AG09319 (cell line): ENCODE measurements around the gene UNCX.
"Not testable (repeated sequence)": the region's sequence is repeated elsewhere in the genome, so short reads cannot be mapped to it uniquely, and the experiment has no call there.

Experiments used
- DNase-seq: peaks from one replicate; pipeline ENCODE4 v3.0.0-alpha.2; 2010; ENCODE audit warnings: low read depth; ENCODE audit errors: extremely low read depth
- CTCF ChIP-seq: IDR thresholded peaks from 2 replicates; pipeline ENCODE4 v1.5.1; 2011; ENCODE audit warnings: low read depth, mild to moderate bottlenecking, inconsistent platforms, low read length, moderate library complexity

The UNCX gene

GRCh38 chr7:1196950-1197349 lies 35.7 kb upstream of the UNCX start:
- no peak for TF ChIP-seq CTCF
- DNase-seq, result no peak

- TF ChIP-seq CTCF, result no peak
Observed at GRCh38 chr7:1197997-1198625, 34.6 kb upstream of the UNCX start.

DNA sequence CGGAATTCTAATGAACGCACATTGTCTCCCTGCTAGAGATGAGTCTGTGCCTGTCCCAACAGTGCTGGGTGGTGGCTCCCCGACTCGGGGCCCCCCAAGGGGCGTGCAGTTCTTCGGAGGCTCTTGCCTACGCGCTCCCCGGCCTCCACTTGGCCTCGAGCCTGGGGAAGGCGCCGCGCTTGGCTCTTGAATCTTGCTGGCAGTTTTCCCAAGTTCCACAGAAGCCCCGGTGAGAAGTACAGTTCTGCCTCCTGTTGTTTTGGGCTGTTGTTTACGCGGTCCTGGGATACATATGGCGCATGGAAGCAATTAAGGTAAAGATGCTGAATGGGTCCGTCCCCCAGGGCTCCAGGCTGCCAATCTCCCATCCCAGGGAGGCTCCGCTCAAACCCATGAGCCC lies 32.6 kb upstream of the UNCX start:
- no peak for DNase-seq
- TF ChIP-seq CTCF, result no peak

More at GRCh38 chr7:1197997-1198625, 34.6 kb upstream of the UNCX start:
- DNase-seq, result peak; percentile 44

GRCh38 chr7:1201916-1202315 lies 30.8 kb upstream of the UNCX start:
- no peak for TF ChIP-seq CTCF
- DNase-seq, result no peak

- not testable (repeated sequence) for DNase-seq
Observed at GRCh38 chr7:1202914-1203313, 29.8 kb upstream of the UNCX start.

- no peak for TF ChIP-seq CTCF
Observed at GRCh38 chr7:1204460-1205140, 28.1 kb upstream of the UNCX start.

DNA sequence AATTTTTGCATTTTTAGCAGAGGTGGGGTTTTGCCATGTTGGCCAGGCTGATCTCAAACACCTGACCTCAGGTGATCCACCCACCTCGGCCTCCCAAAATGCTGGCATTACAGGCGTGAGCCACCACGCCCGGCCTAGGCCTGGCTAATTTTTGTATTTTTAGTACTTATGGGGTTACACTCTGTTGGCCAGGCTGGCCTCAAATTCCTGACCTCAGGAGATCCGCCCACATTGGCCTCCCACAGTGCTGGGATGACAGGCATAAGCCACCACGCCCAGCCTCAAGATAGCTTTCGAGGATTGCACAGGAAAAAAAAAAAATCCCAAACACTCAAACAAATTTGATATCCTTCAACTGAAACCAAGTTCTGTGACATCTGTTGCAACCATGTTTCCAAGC lies 26.9 kb upstream of the UNCX start:
- not testable (repeated sequence) for DNase-seq

More at GRCh38 chr7:1204460-1205140, 28.1 kb upstream of the UNCX start:
- no peak for DNase-seq

GRCh38 chr7:1209097-1209496 lies 23.6 kb upstream of the UNCX start:
- no peak for DNase-seq

More at GRCh38 chr7:1209097-1209496, 23.6 kb upstream of the UNCX start:
- TF ChIP-seq CTCF, result no peak
